Measurements from ENCODE around the gene CYSTM1.
A peak's percentile ranks its signal among the peaks of the same experiment; 100 is the strongest.

The CYSTM1 gene

DNA sequence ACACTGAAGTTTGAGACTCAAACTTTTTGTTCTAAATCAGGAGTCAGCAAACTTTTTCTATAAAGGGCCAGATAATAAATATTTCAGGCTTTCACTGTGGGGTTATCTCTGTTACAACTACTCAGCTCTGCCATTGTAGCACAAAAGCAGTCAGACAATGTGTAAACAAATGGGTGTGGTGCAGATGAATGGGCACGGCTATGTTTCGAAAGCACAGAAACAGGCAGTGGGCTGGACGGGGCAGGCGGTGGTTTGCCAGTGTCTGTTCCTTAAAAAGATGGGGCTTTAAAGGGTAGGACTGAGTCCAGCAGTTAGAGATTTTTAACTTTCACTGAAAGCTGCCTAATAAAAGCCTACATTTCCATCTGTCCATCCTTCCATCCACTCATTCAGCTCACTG lies 79.0 kb downstream of the CYSTM1 start:
- TF ChIP-seq CTCF (conservative IDR thresholded peaks at IDR 0.05; ENCODE audit: control insufficient read depth, insufficient read depth, low read depth, low read length): no peak
- no peak overlapping the region for H3K4me3 ChIP-seq (ENCODE audit: control insufficient read depth, low read depth, low read length)
- peak; percentile 24 for DNase-seq (ENCODE audit: low read depth)

GRCh38 chr5:140255460-140256157 lies 80.6 kb downstream of the CYSTM1 start:
- DNase-seq (ENCODE audit: low read depth): no peak
- no peak overlapping the region for H3K4me3 ChIP-seq (ENCODE audit: control insufficient read depth, low read depth, low read length)
- TF ChIP-seq CTCF (conservative IDR thresholded peaks at IDR 0.05; ENCODE audit: control insufficient read depth, insufficient read depth, low read depth, low read length): no peak

DNA sequence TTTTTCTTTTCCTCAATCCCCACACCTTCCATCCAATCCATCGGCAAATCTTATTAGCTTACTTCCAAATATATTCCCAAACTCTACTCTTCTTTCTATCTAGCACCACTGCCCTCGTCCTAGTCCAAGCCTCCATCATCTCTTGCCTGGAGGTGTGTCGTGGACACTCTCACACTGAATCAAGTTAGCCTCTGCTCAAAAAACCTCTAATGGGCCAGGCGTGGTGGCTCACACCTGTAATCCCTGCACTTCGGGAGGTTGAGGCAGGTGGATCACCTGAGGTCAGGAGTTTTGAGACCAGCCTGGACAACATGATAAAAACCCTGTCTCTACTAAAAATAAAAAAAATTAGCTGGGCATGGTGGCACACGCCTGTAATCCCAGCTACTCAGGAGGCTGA lies 81.7 kb downstream of the CYSTM1 start:
- TF ChIP-seq CTCF (conservative IDR thresholded peaks at IDR 0.05; ENCODE audit: control insufficient read depth, insufficient read depth, low read depth, low read length): no peak
- no peak for DNase-seq (ENCODE audit: low read depth)
- H3K4me3 ChIP-seq (ENCODE audit: control insufficient read depth, low read depth, low read length): no peak overlapping the region

GRCh38 chr5:140258016-140258415 lies 83.0 kb downstream of the CYSTM1 start:
- DNase-seq (ENCODE audit: low read depth): peak; percentile 66
- TF ChIP-seq CTCF (conservative IDR thresholded peaks at IDR 0.05; ENCODE audit: control insufficient read depth, insufficient read depth, low read depth, low read length): no peak
- no peak overlapping the region for H3K4me3 ChIP-seq (ENCODE audit: control insufficient read depth, low read depth, low read length)

DNA sequence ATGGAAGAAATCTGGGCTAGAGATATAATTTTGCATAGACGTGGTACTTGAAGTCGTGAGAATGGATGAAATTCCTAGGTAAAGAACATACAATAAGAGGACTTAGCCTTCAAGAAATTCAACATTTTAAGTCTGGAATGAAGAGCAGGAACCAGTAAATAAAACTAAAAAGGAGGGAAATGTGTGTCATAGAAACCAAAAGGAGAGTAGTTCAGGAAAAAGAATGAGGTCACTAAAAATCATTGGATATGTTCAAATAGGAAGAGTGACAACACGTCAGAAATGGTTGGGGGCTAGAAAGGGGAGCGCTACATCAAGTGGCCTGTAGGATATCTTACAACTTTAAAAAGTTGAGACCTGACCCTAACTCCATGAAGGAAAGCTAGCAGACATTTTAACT lies 83.9 kb downstream of the CYSTM1 start:
- H3K4me3 ChIP-seq (ENCODE audit: control insufficient read depth, low read depth, low read length): no peak overlapping the region
- no peak for DNase-seq (ENCODE audit: low read depth)
- no peak for TF ChIP-seq CTCF (conservative IDR thresholded peaks at IDR 0.05; ENCODE audit: control insufficient read depth, insufficient read depth, low read depth, low read length)

- DNase-seq (ENCODE audit: low read depth): no peak
- TF ChIP-seq CTCF (conservative IDR thresholded peaks at IDR 0.05; ENCODE audit: control insufficient read depth, insufficient read depth, low read depth, low read length): no peak
- H3K4me3 ChIP-seq (ENCODE audit: control insufficient read depth, low read depth, low read length): no peak overlapping the region
Measured at GRCh38 chr5:140259500-140259899, 84.5 kb downstream of the CYSTM1 start.
